Loucy (cell line): ENCODE data around the gene DCDC2B.
A peak's percentile ranks its signal among the peaks of the same experiment; 100 is the strongest.

ENCODE experiments used
- H2AFZ ChIP-seq: fragments of 200-600 bp; sonication (generic); 2 replicates; pipeline ENCODE4 v1.6.0; 2016; ENCODE audit warnings: antibody characterized with exemption, mild to moderate bottlenecking, low read length, moderate library complexity
- H3F3A ChIP-seq: fragments of 200-600 bp; 2 replicates; pipeline ENCODE4 v1.6.0; 2016; ENCODE audit warnings: antibody characterized with exemption, low read depth, mild to moderate bottlenecking
- H3K27me3 ChIP-seq: fragments of 200-600 bp; sonication (generic); 2 replicates; pipeline ENCODE4 v1.6.1; 2014; ENCODE audit warnings: low read length, mild to moderate bottlenecking; ENCODE audit not compliant: insufficient read depth, poor library complexity, severe bottlenecking
- H3K36me3 ChIP-seq: fragments of 200-600 bp; sonication (generic); 2 replicates; pipeline ENCODE4 v1.6.1; 2016; ENCODE audit warnings: low read length; ENCODE audit not compliant: insufficient read depth
- H3K4me1 ChIP-seq: fragments of 200-600 bp; sonication (generic); 2 replicates; pipeline ENCODE4 v1.5.1; 2014; ENCODE audit warnings: low read length, mild to moderate bottlenecking; ENCODE audit not compliant: insufficient read depth, poor library complexity, severe bottlenecking
- H3K4me2 ChIP-seq: fragments of 200-600 bp; sonication (generic); 2 replicates; pipeline ENCODE4 v1.6.0; 2014; ENCODE audit warnings: antibody characterized with exemption, low read length, low read depth, mild to moderate bottlenecking; ENCODE audit not compliant: poor library complexity, severe bottlenecking
- H3K4me3 ChIP-seq: fragments of 200-600 bp; sonication (generic); 2 replicates; pipeline ENCODE4 v1.5.1; 2014; ENCODE audit warnings: low read length, mild to moderate bottlenecking, mixed read lengths; ENCODE audit not compliant: poor library complexity, severe bottlenecking
- H3K79me2 ChIP-seq: fragments of 200-600 bp; sonication (generic); 2 replicates; pipeline ENCODE4 v1.6.1; 2014; ENCODE audit warnings: low read length; ENCODE audit not compliant: insufficient read depth
- H3K9ac ChIP-seq: fragments of 200-600 bp; sonication (generic); 2 replicates; pipeline ENCODE4 v1.6.0; 2014; ENCODE audit warnings: mild to moderate bottlenecking, low read depth, low read length, moderate library complexity; ENCODE audit not compliant: poor library complexity, severe bottlenecking
- H3K9me2 ChIP-seq: fragments of 200-600 bp; sonication (generic); replicated peaks from 2 replicates; pipeline ENCODE4 v1.6.1; 2016; ENCODE audit warnings: low read depth, low read length, mixed read lengths
- H3K9me3 ChIP-seq: fragments of 200-600 bp; sonication (generic); 2 replicates; pipeline ENCODE4 v1.6.1; 2014; ENCODE audit warnings: mild to moderate bottlenecking, antibody characterized with exemption, low read length, low read depth; ENCODE audit not compliant: insufficient read depth
- H4K20me1 ChIP-seq: fragments of 200-600 bp; sonication (generic); 2 replicates; pipeline ENCODE4 v1.6.0; 2014; ENCODE audit warnings: antibody characterized with exemption, low read length, mild to moderate bottlenecking; ENCODE audit not compliant: insufficient read depth, poor library complexity, severe bottlenecking
- CTCF ChIP-seq: fragments of 200-600 bp; sonication (generic); conservative IDR thresholded peaks from 2 replicates; pipeline ENCODE4 v1.5.1; 2014; ENCODE audit warnings: mild to moderate bottlenecking, antibody characterized with exemption, low read length
- EZH2phosphoT487 ChIP-seq: fragments of 200-600 bp; IDR thresholded peaks from 2 replicates; pipeline ENCODE4 v1.6.1; 2018; ENCODE audit warnings: antibody characterized with exemption, mild to moderate bottlenecking, moderate library complexity, borderline replicate concordance

The DCDC2B gene

GRCh38 chr1:32204943-32205361 lies 3.9 kb upstream of the DCDC2B start:
- H3K36me3 ChIP-seq: no peaks in the 10 kb centered on the region
- H3K9ac ChIP-seq: peak overlapping the region; percentile 78
- H3F3A ChIP-seq: no peaks in the 10 kb centered on the region; the same call in 1 of the 2 replicates
- no peaks in the 10 kb centered on the region for H3K27me3 ChIP-seq
- H3K4me2 ChIP-seq: peak overlapping the region; percentile 67
- no peak for TF ChIP-seq CTCF
- no peak for TF ChIP-seq EZH2phosphoT487
- H3K9me2 ChIP-seq: no peaks in the 10 kb centered on the region
- H2AFZ ChIP-seq: no peak overlapping the region
- H3K4me1 ChIP-seq: peaks cover 41% of the 10 kb centered on the region
- peaks cover 11% of the 10 kb centered on the region; the same call in 1 of the 2 replicates for H3K79me2 ChIP-seq
- H3K4me3 ChIP-seq: peak overlapping the region; percentile 80
- no peaks in the 10 kb centered on the region for H4K20me1 ChIP-seq
- no peaks in the 10 kb centered on the region for H3K9me3 ChIP-seq

- peak within 1 kb of the TSS; percentile 67 for H3K4me2 ChIP-seq
- no peaks in the 10 kb centered on the region for H3K9me2 ChIP-seq
- H4K20me1 ChIP-seq: no peaks in the 10 kb centered on the region
- no peaks in the 10 kb centered on the region for H3K36me3 ChIP-seq
- no peaks in the 10 kb centered on the region for H3K9me3 ChIP-seq
- no peaks in the 10 kb centered on the region for H3K27me3 ChIP-seq
- H3F3A ChIP-seq: no peaks in the 10 kb centered on the region; the same call in 1 of the 2 replicates
- peaks cover 11% of the 10 kb centered on the region; the same call in 1 of the 2 replicates for H3K79me2 ChIP-seq
- peak within 1 kb of the TSS; percentile 84 for H2AFZ ChIP-seq
- H3K4me3 ChIP-seq: peak within 1 kb of the TSS; percentile 80
- peaks cover 35% of the 10 kb centered on the region for H3K4me1 ChIP-seq
- H3K9ac ChIP-seq: peak within 1 kb of the TSS; percentile 78
- TF ChIP-seq EZH2phosphoT487 (no peak), CTCF (no peak)
Measured at GRCh38 chr1:32205401-32206370, 3.2 kb upstream of the DCDC2B start, which contains the start of gene IQCC. IQCC (plus strand) TSS chr1:32205671; CDS start chr1:32205682, 11 bp downstream.

GRCh38 chr1:32208469-32208868 lies 420 bp upstream of the DCDC2B start:
- TF ChIP-seq CTCF: no peak
- TF ChIP-seq EZH2phosphoT487: no peak
- Histone ChIP-seq H3F3A (no peaks in the 10 kb centered on the region; the same call in 1 of the 2 replicates), H3K9me2 (no peaks in the 10 kb centered on the region), H3K9ac (no peak overlapping the region), H3K4me1 (peaks cover 18% of the 10 kb centered on the region), H3K27me3 (no peaks in the 10 kb centered on the region), H3K36me3 (no peaks in the 10 kb centered on the region), H3K4me3 (no peak overlapping the region), H3K9me3 (no peaks in the 10 kb centered on the region), H3K4me2 (no peak overlapping the region), H2AFZ (no peak overlapping the region), H3K79me2 (no peaks in the 10 kb centered on the region), H4K20me1 (no peaks in the 10 kb centered on the region)
